H9 (cell line): ENCODE data around the gene PLA2G4D. TPM values are rescaled to one million over a fixed set of nuclear protein-coding genes. Genes with fewer than 3 reads are reported as not detected.

Source experiments
- DNase-seq: peaks from one replicate; pipeline ENCODE4 v3.0.0-alpha.2; 2017
- H2AFZ ChIP-seq: one replicate; pipeline ENCODE4 v1.6.1; 2013; ENCODE audit warnings: mild to moderate bottlenecking, low read length, control low read depth, moderate library complexity
- H2AK5ac ChIP-seq: 2 replicates; pipeline ENCODE4 v1.6.1; 2013; ENCODE audit warnings: low read length, control low read depth, mixed read lengths; ENCODE audit not compliant: insufficient read length
- H2BK120ac ChIP-seq: one replicate; pipeline ENCODE4 v1.6.1; 2013; ENCODE audit warnings: low read depth, mild to moderate bottlenecking, low read length, control low read depth, inconsistent platforms; ENCODE audit not compliant: poor library complexity, severe bottlenecking
- H2BK12ac ChIP-seq: 2 replicates; pipeline ENCODE4 v1.6.1; 2013; ENCODE audit warnings: low read length, control low read depth, mixed read lengths, low read depth; ENCODE audit not compliant: insufficient read length
- H2BK15ac ChIP-seq: 2 replicates; pipeline ENCODE4 v1.6.1; 2013; ENCODE audit warnings: low read depth, low read length, control low read depth
- H2BK20ac ChIP-seq: one replicate; pipeline ENCODE4 v1.6.1; 2013; ENCODE audit warnings: low read depth, mild to moderate bottlenecking, low read length, control low read depth, inconsistent platforms; ENCODE audit not compliant: poor library complexity, severe bottlenecking
- H2BK5ac ChIP-seq: 2 replicates; pipeline ENCODE4 v1.6.1; 2013; ENCODE audit warnings: low read length, control low read depth, mixed read lengths; ENCODE audit not compliant: insufficient read length
- H3K14ac ChIP-seq: 2 replicates; pipeline ENCODE4 v1.6.1; 2013; ENCODE audit warnings: low read length, control low read depth; ENCODE audit not compliant: insufficient read depth
- H3K18ac ChIP-seq: 2 replicates; pipeline ENCODE4 v1.6.1; 2013; ENCODE audit warnings: low read depth, mild to moderate bottlenecking, mixed read lengths, low read length, control low read depth; ENCODE audit not compliant: insufficient read length
- H3K23ac ChIP-seq: 2 replicates; pipeline ENCODE4 v1.6.1; 2013; ENCODE audit warnings: low read length, control low read depth, mixed read lengths, low read depth; ENCODE audit not compliant: insufficient read length
- H3K23me2 ChIP-seq: 2 replicates; pipeline ENCODE4 v1.6.1; 2013; ENCODE audit warnings: low read depth, mild to moderate bottlenecking, mixed read lengths, low read length, control low read depth; ENCODE audit not compliant: insufficient read length, poor library complexity, severe bottlenecking
- H3K27ac ChIP-seq: 2 replicates; pipeline ENCODE4 v1.5.1; 2013; ENCODE audit warnings: low read length, control low read depth, mixed read lengths, low read depth; ENCODE audit not compliant: insufficient read length
- H3K27me3 ChIP-seq: 2 replicates; pipeline ENCODE4 v1.6.1; 2013; ENCODE audit warnings: low read length, control low read depth, inconsistent platforms; ENCODE audit not compliant: insufficient read depth
- H3K4ac ChIP-seq: 2 replicates; pipeline ENCODE4 v1.6.1; 2013; ENCODE audit warnings: low read depth, mild to moderate bottlenecking, control low read depth, inconsistent platforms, low read length, moderate library complexity
- H3K4me1 ChIP-seq: 2 replicates; pipeline ENCODE4 v1.6.1; 2013; ENCODE audit warnings: low read length, control low read depth, inconsistent platforms; ENCODE audit not compliant: insufficient read depth
- H3K4me2 ChIP-seq: 2 replicates; pipeline ENCODE4 v1.6.1; 2013; ENCODE audit warnings: low read length, control low read depth, mixed read lengths; ENCODE audit not compliant: insufficient read length, insufficient read depth
- H3K56ac ChIP-seq: 2 replicates; pipeline ENCODE4 v1.6.1; 2013; ENCODE audit warnings: low read depth, mild to moderate bottlenecking, mixed read lengths, low read length, control low read depth; ENCODE audit not compliant: insufficient read length
- H3K79me1 ChIP-seq: 2 replicates; pipeline ENCODE4 v1.6.1; 2013; ENCODE audit warnings: low read depth, mild to moderate bottlenecking, moderate library complexity, low read length, control low read depth, inconsistent platforms; ENCODE audit not compliant: insufficient read depth, poor library complexity, severe bottlenecking
- H3K79me2 ChIP-seq: 2 replicates; pipeline ENCODE4 v1.6.1; 2013; ENCODE audit warnings: low read length, control low read depth, inconsistent platforms; ENCODE audit not compliant: insufficient read depth
- H3K9ac ChIP-seq: 2 replicates; pipeline ENCODE4 v1.6.1; 2013; ENCODE audit warnings: low read length, control low read depth, mixed read lengths; ENCODE audit not compliant: insufficient read length; ENCODE audit errors: extremely low read depth
- H3K9me3 ChIP-seq: one replicate; pipeline ENCODE4 v1.6.1; 2013; ENCODE audit warnings: low read depth, low read length, inconsistent platforms; ENCODE audit not compliant: control insufficient read depth
- H3T11ph ChIP-seq: one replicate; pipeline ENCODE4 v1.6.1; 2013; ENCODE audit warnings: mild to moderate bottlenecking, low read length, control low read depth, inconsistent platforms
- H4K20me1 ChIP-seq: one replicate; pipeline ENCODE4 v1.6.1; 2013; ENCODE audit not compliant: control insufficient read depth, insufficient read length, insufficient read depth
- H4K5ac ChIP-seq: 2 replicates; pipeline ENCODE4 v1.6.1; 2013; ENCODE audit warnings: low read depth, mild to moderate bottlenecking, mixed read lengths, low read length, control low read depth; ENCODE audit not compliant: insufficient read length
- H4K8ac ChIP-seq: replicated peaks from 2 replicates; pipeline ENCODE4 v1.6.1; 2013; ENCODE audit warnings: low read length, control low read depth, mixed read lengths, low read depth; ENCODE audit not compliant: insufficient read length
- H4K91ac ChIP-seq: 2 replicates; pipeline ENCODE4 v1.6.1; 2013; ENCODE audit warnings: low read depth, mild to moderate bottlenecking, moderate library complexity, mixed read lengths, low read length, control low read depth; ENCODE audit not compliant: insufficient read length
- H3K27ac Mint-ChIP-seq, 3 experiments: 2 replicates in 2 of 3; 3 replicates in 1 of 3; pipeline ENCODE4 v1.8.0; 2020 to 2021; ENCODE audit warnings: mixed read lengths in 3 of 3, mild to moderate bottlenecking in 1 of 3, moderate library complexity in 1 of 3
- H3K27me3 Mint-ChIP-seq: 2 replicates; pipeline ENCODE4 v1.8.0; 2021; ENCODE audit warnings: low read depth, mild to moderate bottlenecking, moderate library complexity, mixed read lengths
- H3K36me3 Mint-ChIP-seq, 3 experiments: 2 replicates in 2 of 3; 3 replicates in 1 of 3; pipeline ENCODE4 v1.8.0; 2020 to 2021; ENCODE audit warnings: low read depth in 3 of 3, mixed read lengths in 3 of 3; ENCODE audit not compliant: insufficient read depth in 1 of 3
- H3K4me1 Mint-ChIP-seq, 2 experiments: 2 replicates each; pipeline ENCODE4 v1.8.0; 2020; ENCODE audit warnings: mixed read lengths in 2 of 2
- H3K4me3 Mint-ChIP-seq, 2 experiments: 2 replicates in 1 of 2; 3 replicates in 1 of 2; pipeline ENCODE4 v1.8.0; 2020 to 2021; ENCODE audit warnings: mild to moderate bottlenecking in 2 of 2, mixed read lengths in 2 of 2, moderate library complexity in 1 of 2
- H3K9me3 Mint-ChIP-seq, 2 experiments: 2 replicates in 1 of 2; 3 replicates in 1 of 2; pipeline ENCODE4 v1.8.0; 2020; ENCODE audit warnings: mild to moderate bottlenecking in 2 of 2, mixed read lengths in 2 of 2, moderate library complexity in 1 of 2
- WGBS: extraction: QIAGEN DNeasy Blood & Tissue Kit; methylation state at CpG from one replicate; pipeline ENCODE4 v1.1.7; 2013; ENCODE audit warnings: missing lambda C conversion rate, low lambda C conversion rate, mixed read lengths; ENCODE audit not compliant: insufficient read length; ENCODE audit errors: extremely low coverage; 5-methylcytosine and 5-hydroxymethylcytosine counted together
- total RNA-seq: library from RNA; stranded (reverse); gene quantifications from 2 replicates; pipeline ENCODE4 v1.2.1, GENCODE V29; 2021
- TF ChIP-seq, protein P1 (sequence below): fragments of 200-600 bp; sonication (generic); conservative IDR thresholded peaks from 3 replicates; pipeline ENCODE4 v1.8.0; 2021; ENCODE audit warnings: antibody characterized with exemption, mild to moderate bottlenecking

Gene PLA2G4D
- total RNA-seq, 1 experiment from 2014 or later = 0.33 TPM

DNA sequence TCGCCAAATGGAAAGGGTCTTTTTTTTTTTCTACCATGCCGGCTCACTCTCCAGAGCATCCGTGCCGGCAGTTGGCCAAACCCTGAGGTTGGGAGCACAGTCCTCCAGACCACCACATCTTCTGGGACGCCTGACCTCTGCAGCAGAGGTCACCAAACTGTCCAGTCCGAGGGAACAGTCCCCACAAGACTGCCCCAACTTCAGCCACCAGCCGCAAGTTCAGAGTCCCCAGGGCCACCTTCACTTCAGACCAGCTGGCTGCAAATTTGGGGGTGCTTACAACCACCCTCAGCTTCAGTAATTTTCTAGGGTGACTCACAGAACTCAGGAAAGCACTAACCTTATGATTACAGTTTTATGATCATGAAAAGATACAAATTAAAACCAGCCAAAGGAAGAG lies 28.9 kb downstream of the PLA2G4D start:
- H4K8ac ChIP-seq = no peak overlapping the region
- H4K5ac ChIP-seq = no peak overlapping the region
- H2BK5ac ChIP-seq = no peak overlapping the region
- no peak overlapping the region for H3K9ac ChIP-seq
- no peak overlapping the region for H2BK12ac ChIP-seq
- no peak overlapping the region for H2BK120ac ChIP-seq
- H3K4me1 ChIP-seq = no peaks in the 10 kb centered on the region
- H3K18ac ChIP-seq = no peak overlapping the region
- no peak overlapping the region for H2AFZ ChIP-seq
- H3K4ac ChIP-seq = no peak overlapping the region
- H3K9me3 ChIP-seq = no peaks in the 10 kb centered on the region
- H3K79me1 ChIP-seq = no peaks in the 10 kb centered on the region
- no peaks in the 10 kb centered on the region for H4K20me1 ChIP-seq
- WGBS = no CpG with 5 or more reads among the region's 7 CpGs
- Mint-ChIP-seq H3K27me3 (peaks cover 1% of the 10 kb centered on the region), H3K4me1 (peaks cover 5 to 9% of the 10 kb centered on the region in 2 experiments), H3K27ac (no peak overlapping the region), H3K36me3 (no peaks in the 10 kb centered on the region), H3K4me3 (no peak overlapping the region), H3K9me3 (no peaks in the 10 kb centered on the region)
- H3K23ac ChIP-seq = no peak overlapping the region
- H3K27me3 ChIP-seq = no peaks in the 10 kb centered on the region
- H3K4me2 ChIP-seq = no peak overlapping the region
- H2BK15ac ChIP-seq = no peak overlapping the region
- no peak overlapping the region for H4K91ac ChIP-seq
- no peak overlapping the region for H3K14ac ChIP-seq
- TF ChIP-seq, protein P1, sequence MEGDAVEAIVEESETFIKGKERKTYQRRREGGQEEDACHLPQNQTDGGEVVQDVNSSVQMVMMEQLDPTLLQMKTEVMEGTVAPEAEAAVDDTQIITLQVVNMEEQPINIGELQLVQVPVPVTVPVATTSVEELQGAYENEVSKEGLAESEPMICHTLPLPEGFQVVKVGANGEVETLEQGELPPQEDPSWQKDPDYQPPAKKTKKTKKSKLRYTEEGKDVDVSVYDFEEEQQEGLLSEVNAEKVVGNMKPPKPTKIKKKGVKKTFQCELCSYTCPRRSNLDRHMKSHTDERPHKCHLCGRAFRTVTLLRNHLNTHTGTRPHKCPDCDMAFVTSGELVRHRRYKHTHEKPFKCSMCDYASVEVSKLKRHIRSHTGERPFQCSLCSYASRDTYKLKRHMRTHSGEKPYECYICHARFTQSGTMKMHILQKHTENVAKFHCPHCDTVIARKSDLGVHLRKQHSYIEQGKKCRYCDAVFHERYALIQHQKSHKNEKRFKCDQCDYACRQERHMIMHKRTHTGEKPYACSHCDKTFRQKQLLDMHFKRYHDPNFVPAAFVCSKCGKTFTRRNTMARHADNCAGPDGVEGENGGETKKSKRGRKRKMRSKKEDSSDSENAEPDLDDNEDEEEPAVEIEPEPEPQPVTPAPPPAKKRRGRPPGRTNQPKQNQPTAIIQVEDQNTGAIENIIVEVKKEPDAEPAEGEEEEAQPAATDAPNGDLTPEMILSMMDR = no peak
- H3K27ac ChIP-seq = no peak overlapping the region
- no peak overlapping the region for H3T11ph ChIP-seq
- no peak for DNase-seq
- no peak overlapping the region for H2AK5ac ChIP-seq
- H2BK20ac ChIP-seq = no peak overlapping the region
- H3K79me2 ChIP-seq = no peaks in the 10 kb centered on the region
- H3K56ac ChIP-seq = no peak overlapping the region
- no peaks in the 10 kb centered on the region for H3K23me2 ChIP-seq
